SK-N-MC (cell line): ENCODE measurements around the gene UBXN2A.

Experiments
- EZH2 ChIP-seq: fragments of 200-600 bp; sonication (generic); IDR thresholded peaks from one replicate; pipeline ENCODE4 v1.6.1; 2017; ENCODE audit warnings: antibody characterized with exemption
- FOXP2 ChIP-seq: optimal IDR thresholded peaks from 2 replicates; pipeline ENCODE3; 2011; ENCODE audit warnings: mild to moderate bottlenecking, moderate library complexity; ENCODE audit not compliant: insufficient read depth; ENCODE audit errors: extremely low read length, control extremely low read depth

- TF ChIP-seq EZH2: no peak
- no peak for TF ChIP-seq FOXP2
These were observed 52.7 kb downstream of the UBXN2A start for GRCh38 chr2:23992931-23993330.
